HT1080 (cell line): ENCODE results near the gene MPEG1. TPM values are rescaled to one million over a fixed set of nuclear protein-coding genes. Genes with fewer than 3 reads are reported as not detected.

Experiments used
- DNase-seq: peaks from one replicate; pipeline ENCODE4 v3.0.0-alpha.2; 2015; ENCODE audit warnings: low read depth
- total RNA-seq: library from RNA; depleted of rRNA; stranded (reverse); fragments of >200 nt; shearing (Covaris generic); gene quantifications from 2 replicates; pipeline ENCODE4 v1.2.3, GENCODE V29; 2014

The MPEG1 gene
- total RNA-seq, 1 experiment from 2014 or later = not detected

GRCh38 chr11:59218319-59218718 lies 5.6 kb upstream of the MPEG1 start:
- no peak for DNase-seq

GRCh38 chr11:59216641-59217564 lies 4.2 kb upstream of the MPEG1 start:
- peak; percentile 69 for DNase-seq

DNA sequence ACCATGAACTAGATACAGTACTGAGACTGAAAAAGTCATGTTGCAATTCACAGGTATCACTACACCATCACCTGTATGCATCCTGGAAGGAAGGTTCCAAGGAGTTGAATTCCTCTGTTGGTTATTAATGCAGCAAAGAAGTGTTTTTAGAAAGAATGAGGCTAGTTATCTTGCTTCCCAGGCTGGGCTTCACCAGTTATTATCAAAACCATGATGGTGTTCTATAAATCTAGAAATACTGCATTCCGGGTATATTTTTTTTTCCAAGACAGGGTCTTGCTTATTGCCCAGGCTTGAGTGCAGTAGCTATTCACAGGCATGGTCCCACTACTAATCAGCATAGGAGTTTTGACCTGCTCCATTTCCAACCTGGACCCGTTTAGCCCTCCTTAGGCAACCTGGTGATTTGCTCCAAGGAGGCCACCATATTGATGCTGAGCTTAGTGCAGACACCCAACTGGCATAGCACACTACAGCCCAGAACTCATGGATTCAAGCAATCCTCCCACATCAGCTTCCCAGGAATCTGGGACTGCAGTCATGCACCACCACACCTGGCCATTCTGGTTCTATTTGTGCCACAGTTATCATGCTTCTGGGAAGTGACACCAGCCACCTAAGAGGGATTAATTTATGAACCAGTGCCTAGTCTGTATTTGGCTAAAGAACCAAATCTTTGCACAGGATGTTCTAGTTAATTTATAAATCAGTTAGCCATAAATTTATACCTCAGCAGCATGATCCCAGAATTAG lies 1.6 kb upstream of the MPEG1 start:
- DNase-seq = no peak

DNA sequence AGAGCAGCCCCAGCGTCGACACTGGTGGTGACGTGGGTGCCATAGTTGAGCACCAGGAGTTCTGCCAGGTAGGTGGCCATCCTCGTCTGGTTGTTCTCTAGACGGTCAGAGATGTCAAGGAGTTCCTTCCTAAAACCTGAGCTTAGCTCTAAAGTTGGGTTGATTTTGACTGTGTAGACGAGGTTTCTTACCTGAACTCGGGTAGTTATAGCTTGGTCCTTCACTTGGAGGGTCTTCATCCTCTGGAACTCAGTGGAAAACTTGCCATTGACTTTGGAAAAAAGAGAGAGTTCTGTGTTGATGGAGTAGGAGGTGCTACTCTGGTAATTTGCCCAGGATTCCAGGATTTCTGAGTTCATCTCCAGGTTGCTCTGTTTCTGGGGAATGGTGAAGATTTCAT lies 505 bp downstream of the MPEG1 start:
- DNase-seq = no peak

DNA sequence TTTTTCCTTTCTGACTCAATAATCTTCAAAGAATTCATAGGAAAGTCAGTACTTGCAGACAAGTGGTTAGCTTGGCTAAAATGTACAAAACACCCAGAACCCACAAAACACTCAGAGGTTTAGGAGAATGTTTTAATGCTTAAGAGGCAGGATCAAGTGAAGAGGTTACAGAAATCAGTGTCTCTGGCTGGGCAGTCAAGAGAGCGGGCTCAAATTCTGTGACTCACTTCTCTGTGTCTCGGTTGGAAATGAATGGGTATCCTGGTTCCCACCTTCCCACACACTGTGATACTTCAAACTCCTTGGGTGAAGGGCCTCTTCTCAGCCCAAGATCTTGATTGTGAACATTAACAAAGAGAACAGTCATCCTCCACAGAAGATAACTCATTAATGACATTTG lies 3.8 kb downstream of the MPEG1 start:
- DNase-seq = no peak

DNA sequence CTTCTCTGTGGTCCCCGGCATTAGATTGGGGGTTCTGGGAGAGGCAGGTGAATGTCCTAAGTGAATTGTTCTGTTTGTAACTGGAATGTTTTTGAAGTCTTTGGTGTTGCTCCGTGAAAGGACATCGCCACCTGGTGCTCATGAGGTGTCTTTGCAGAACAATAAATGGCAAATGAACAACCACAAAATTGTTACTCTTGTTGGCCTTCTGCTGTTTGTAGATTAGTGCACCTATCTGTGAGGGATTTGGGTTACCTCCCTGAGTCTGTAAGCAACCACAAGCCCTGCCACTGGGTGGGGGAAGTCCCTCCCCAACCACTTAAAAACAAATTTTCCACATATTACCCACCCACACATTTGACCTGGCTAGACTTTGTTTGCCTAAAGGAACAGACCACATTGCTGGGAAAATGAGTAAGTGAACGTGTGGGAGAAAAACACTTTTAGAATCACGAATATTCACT lies 4.7 kb downstream of the MPEG1 start:
- DNase-seq = peak; percentile 39

GRCh38 chr11:59206635-59207034 lies 6.1 kb downstream of the MPEG1 start:
- peak; percentile 30 for DNase-seq

DNA sequence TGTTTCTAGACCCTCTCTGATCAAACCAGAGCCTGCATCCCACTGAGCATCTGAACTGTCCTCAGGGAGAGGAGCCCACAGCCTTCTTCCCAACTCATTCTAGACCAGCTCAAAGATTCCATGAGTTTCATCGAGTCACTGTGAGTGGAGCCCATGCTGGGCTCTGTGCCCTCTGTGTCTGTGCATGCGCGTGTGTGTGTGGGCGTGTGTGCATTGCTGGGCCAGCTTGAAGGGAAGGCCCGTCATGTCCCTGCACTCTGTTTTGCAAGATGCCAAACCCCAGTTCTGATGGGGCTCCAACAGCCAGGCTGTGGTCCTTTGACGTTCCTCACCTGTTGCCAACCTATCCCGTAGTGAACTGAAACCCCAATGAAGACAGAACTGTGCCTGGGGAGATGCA lies 7.1 kb downstream of the MPEG1 start:
- DNase-seq = no peak

DNA sequence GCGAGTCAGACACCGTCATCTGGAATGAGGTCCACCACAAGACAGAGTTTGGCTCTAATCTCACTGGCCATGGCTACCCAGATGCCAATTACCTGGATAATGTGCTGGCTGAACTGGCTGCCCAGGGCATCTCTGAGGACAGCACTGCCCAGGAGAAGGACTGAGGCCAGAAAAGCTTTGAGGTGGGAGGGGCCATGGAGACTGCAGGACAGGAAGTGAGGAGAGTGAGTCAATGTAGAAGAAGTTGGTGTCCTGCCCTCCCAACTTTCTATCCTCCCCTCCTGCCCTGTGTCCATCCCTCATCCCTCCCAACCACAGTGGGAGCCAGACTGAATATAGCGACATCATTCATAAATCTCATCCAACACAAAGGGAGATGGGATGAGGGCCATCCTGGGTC lies 8.0 kb downstream of the MPEG1 start:
- DNase-seq = peak; percentile 51

DNA sequence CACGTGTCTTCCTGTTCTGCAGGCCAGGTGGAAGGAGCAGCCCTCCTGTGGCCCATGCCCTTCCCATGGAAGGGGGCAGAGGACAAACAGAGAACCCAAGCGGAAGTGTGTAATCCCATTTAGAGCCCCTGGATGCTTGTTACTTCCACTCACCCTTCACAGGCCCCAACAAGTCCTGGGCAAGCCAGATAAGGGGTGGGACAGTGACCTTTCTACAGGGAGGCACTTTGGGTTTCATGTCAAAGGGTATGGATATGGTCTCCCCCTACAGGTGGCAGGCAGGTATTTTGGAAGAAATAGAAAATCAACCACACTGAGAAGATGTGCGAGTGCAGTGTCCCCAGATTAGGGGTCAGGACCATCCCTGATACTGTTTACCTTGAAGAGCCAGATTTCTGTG lies 11.4 kb downstream of the MPEG1 start:
- no peak for DNase-seq

DNA sequence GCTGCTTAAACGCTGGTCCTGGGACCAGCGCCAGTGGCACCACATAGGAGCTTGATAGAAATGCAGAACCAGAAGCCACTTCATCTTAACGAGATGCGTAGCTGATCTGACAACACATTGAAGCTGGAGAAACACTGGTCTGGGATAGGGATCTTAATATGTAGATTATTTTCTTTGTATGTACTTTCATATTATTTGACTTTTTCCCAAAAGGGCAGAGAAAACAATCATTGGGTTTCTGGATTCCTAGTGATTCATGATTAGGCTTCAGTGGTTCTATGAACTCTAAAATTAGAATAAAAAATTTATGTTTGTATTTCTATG lies 12.3 kb downstream of the MPEG1 start:
- DNase-seq = no peak

GRCh38 chr11:59199546-59200422 lies 12.9 kb downstream of the MPEG1 start:
- no peak for DNase-seq

DNA sequence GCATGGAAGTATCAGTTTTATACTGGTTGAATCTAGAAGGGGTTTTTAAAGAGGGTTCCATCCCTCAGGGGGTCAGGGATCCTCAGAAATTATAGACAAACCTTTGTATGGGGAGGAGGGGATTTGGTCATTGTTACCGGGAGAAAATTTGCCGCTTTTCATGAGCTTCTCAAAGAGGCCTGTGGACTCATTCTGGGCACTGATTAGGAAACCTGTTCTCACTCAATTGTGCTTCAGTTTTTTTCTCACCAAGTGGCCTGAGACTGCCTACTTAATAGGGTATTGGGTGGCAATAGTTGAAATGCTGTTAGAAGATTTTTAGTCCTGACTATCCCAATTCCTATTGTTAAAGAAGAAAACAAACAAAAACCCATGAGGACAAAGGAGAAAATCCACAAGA lies 14.0 kb downstream of the MPEG1 start:
- DNase-seq = no peak

GRCh38 chr11:59197991-59198390 lies 14.7 kb downstream of the MPEG1 start:
- DNase-seq = no peak

DNA sequence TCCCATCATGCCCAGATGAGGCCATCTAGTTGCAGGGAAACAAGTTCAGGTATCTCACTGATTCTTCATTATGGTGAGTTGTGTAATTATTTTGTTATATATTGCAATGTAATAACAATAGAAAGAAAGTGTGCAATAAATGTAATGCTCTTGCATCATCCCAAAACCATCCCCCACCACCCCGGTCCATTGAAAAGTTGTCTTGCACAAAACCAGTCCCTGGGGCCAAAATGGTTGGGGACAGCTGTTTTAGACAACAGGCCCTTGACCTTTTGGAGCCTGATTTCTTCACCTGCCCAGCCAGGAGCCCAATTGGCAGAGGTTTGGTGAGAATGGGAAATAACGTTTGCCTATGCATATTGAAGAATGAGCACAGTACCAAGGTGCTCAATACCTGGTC lies 15.9 kb downstream of the MPEG1 start:
- no peak for DNase-seq

GRCh38 chr11:59195586-59195985 lies 17.1 kb downstream of the MPEG1 start:
- no peak for DNase-seq

DNA sequence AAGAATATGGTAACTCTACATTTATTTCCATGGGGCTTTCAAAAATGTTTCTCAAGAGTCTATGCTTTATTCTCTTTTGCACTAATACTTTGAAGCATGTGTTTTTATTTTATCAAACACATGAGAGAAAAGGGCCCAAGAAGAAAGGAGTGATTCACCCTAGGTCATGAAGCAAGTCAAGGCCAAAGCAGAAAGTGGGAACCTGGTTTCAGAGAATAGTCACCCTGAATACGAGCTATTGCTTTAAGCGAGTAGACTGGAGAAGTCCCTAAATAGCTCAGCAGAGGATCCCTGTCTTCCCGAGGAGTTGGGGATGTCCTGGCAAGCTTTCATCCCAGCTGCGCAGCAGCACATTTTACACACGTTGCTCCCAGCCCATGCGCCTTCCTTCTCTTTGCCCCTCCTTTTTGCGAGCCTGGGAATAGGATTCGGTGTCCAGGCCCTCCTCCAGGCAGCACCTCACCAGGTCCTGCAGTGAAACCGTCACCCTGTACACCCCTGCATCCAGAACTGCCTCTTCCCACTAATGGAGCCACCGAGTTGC lies 19.1 kb downstream of the MPEG1 start:
- no peak for DNase-seq

GRCh38 chr11:59192446-59193020 lies 20.2 kb downstream of the MPEG1 start:
- no peak for DNase-seq

- DNase-seq = no peak
Measured at GRCh38 chr11:59191890-59192289, 20.8 kb downstream of the MPEG1 start.

DNA sequence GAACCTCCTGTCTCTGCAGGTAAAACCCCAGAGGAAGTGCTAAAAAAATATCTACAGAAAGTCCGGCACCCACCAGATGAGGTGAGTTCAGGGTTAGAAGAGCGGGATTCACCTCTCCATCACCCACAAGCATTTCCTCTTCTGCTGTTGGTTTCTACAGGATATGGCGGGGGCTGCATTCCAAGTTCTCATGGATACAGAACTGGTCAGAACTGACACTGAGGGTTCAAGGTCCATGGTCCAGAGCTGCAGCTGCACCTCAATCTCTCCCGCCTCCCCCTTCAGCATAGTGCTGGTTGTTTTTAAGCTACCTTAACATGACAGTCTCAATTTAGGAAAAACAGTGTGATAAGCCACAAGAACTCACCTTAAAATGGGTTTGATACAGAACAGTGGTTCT lies 21.6 kb downstream of the MPEG1 start:
- DNase-seq = no peak

- DNase-seq = no peak
Measured at GRCh38 chr11:59189986-59190385, 22.7 kb downstream of the MPEG1 start.
